Anterior cingulate cortex (tissue), 58 donors: ENCODE measurements around the gene LRMDA.
A peak's percentile ranks its signal among the peaks of the same experiment; 100 is the strongest.

ENCODE experiments used
- DNase-seq, 58 donors: peaks; one replicate each; lab custom pipeline; 2025; lab: John Stamatoyannopoulos, UW

LRMDA gene

GRCh38 chr10:76286536-76286935 is 855.1 kb downstream of the LRMDA start:
- DNase-seq = no peak

- no peak for DNase-seq
Measured at GRCh38 chr10:76287856-76288255, 856.4 kb downstream of the LRMDA start.

GRCh38 chr10:76291175-76291574 is 859.8 kb downstream of the LRMDA start:
- no peak for DNase-seq

GRCh38 chr10:76291885-76292284 is 860.5 kb downstream of the LRMDA start:
- no peak for DNase-seq

- DNase-seq = no peak
Measured at GRCh38 chr10:76296957-76297356, 865.5 kb downstream of the LRMDA start.

GRCh38 chr10:76297358-76297757 is 865.9 kb downstream of the LRMDA start:
- no peak for DNase-seq

- no peak for DNase-seq
Measured at GRCh38 chr10:76297780-76298281, 866.4 kb downstream of the LRMDA start.

- no peak for DNase-seq
Measured at GRCh38 chr10:76298329-76298728, 866.9 kb downstream of the LRMDA start.

GRCh38 chr10:76299501-76299900 is 868.1 kb downstream of the LRMDA start:
- DNase-seq = no peak

- no peak for DNase-seq
Measured at GRCh38 chr10:76301211-76301610, 869.8 kb downstream of the LRMDA start.

- no peak for DNase-seq
Measured at GRCh38 chr10:76301950-76302349, 870.5 kb downstream of the LRMDA start.

- DNase-seq = no peak
Measured at GRCh38 chr10:76302481-76302880, 871.1 kb downstream of the LRMDA start.

- DNase-seq = peak in 1 of 58 donors; percentile 5
Measured at GRCh38 chr10:76302961-76303630, 871.7 kb downstream of the LRMDA start.

- DNase-seq = peak in 49 of 58 donors; percentile 1 to 67 (median 28)
Measured at GRCh38 chr10:76303682-76304316, 872.4 kb downstream of the LRMDA start.

- no peak for DNase-seq
Measured at GRCh38 chr10:76305930-76306615, 874.6 kb downstream of the LRMDA start.

GRCh38 chr10:76306856-76307255 is 875.4 kb downstream of the LRMDA start:
- DNase-seq = no peak

GRCh38 chr10:76309070-76309469 is 877.6 kb downstream of the LRMDA start:
- no peak for DNase-seq

- no peak for DNase-seq
Measured at GRCh38 chr10:76309741-76310587, 878.5 kb downstream of the LRMDA start.

GRCh38 chr10:76310588-76311080 is 879.2 kb downstream of the LRMDA start:
- no peak for DNase-seq
